Endothelial cell of umbilical vein (primary cell): ENCODE measurements around the gene PKP3. TPM values are rescaled to one million over a fixed set of nuclear protein-coding genes. Genes with fewer than 3 reads are reported as not detected.

ENCODE experiments used
- BruUV-seq: library from RNA; stranded (reverse); fragments of 400-500 nt; replicated peaks from 2 replicates; lab custom pipeline; 2021; lab: Mats Ljungman, UMichigan
- CTCF ChIA-PET: fragments of 300-600, 350-600 bp; sonication (Branson Sonifier 250); formaldehyde crosslinking; loops from one replicate; lab custom pipeline; 2021; ENCODE audit warnings: antibody characterized with exemption, inconsistent platforms; lab: Charles Lee
- POLR2A ChIA-PET: fragments of 300-600, 350-600 bp; sonication (Branson Sonifier 250); formaldehyde crosslinking; loops from one replicate; lab custom pipeline; 2021; ENCODE audit warnings: antibody characterized with exemption, inconsistent platforms; lab: Charles Lee
- DNase-seq: peaks from one replicate; pipeline ENCODE4 v3.0.0-alpha.2; 2011; ENCODE audit warnings: low read depth, low spot score
- FAIRE-seq: peaks from 2 replicates; lab custom pipeline; 2011; peaks lifted over from hg19 to GRCh38; lab: Jason Lieb, UNC
- H2AFZ ChIP-seq: 2 replicates; pipeline ENCODE4 v1.6.0; 2012; ENCODE audit warnings: low read depth, low read length, control low read depth, inconsistent platforms
- H3K27ac ChIP-seq: 2 replicates; pipeline ENCODE4 v1.5.1; 2011; ENCODE audit warnings: low read depth, mild to moderate bottlenecking, control low read depth, low read length, moderate library complexity; ENCODE audit not compliant: insufficient read depth
- H3K27me3 ChIP-seq, 2 experiments: 2 replicates each; pipeline versions ENCODE4 v1.6.0 to v1.6.1; 2011; ENCODE audit warnings: low read length in 2 of 2, mixed read lengths in 1 of 2; ENCODE audit not compliant: control insufficient read depth in 2 of 2, insufficient read depth in 2 of 2
- H3K36me3 ChIP-seq, 2 experiments: 2 replicates in 1 of 2; 3 replicates in 1 of 2; pipeline ENCODE4 v1.5.1; 2011; ENCODE audit warnings: low read length in 2 of 2, mild to moderate bottlenecking in 1 of 2, moderate library complexity in 1 of 2; ENCODE audit not compliant: control insufficient read depth in 2 of 2, insufficient read depth in 2 of 2; ENCODE audit errors: extremely low read depth in 1 of 2
- H3K4me1 ChIP-seq: 3 replicates; pipeline ENCODE4 v1.5.1; 2011; ENCODE audit warnings: mild to moderate bottlenecking, low read length; ENCODE audit not compliant: control insufficient read depth, insufficient read depth; ENCODE audit errors: extremely low read depth
- H3K4me2 ChIP-seq: 2 replicates; pipeline ENCODE4 v1.6.1; 2011; ENCODE audit warnings: low read length, control low read depth, mixed read lengths; ENCODE audit not compliant: insufficient read depth
- H3K4me3 ChIP-seq, 3 experiments: fragments of 200-600 bp in 1 of 3; sonication (generic), shearing (Covaris generic) in 1 of 3; replicated peaks in 1 of 3; 2 replicates each; pipeline ENCODE4 v1.5.1; 2011 to 2016; ENCODE audit warnings: control low read depth in 3 of 3, low read length in 3 of 3, mild to moderate bottlenecking in 2 of 3, inconsistent platforms in 1 of 3, low read depth in 1 of 3, moderate library complexity in 1 of 3; ENCODE audit not compliant: insufficient read depth in 1 of 3
- H3K79me2 ChIP-seq: 2 replicates; pipeline ENCODE4 v1.6.0; 2012; ENCODE audit warnings: low read length, inconsistent platforms; ENCODE audit not compliant: control insufficient read depth, insufficient read depth
- H3K9ac ChIP-seq: replicated peaks from 2 replicates; pipeline ENCODE3; 2011; ENCODE audit warnings: low read length, control low read depth; ENCODE audit not compliant: insufficient read depth; ENCODE audit errors: extremely low read depth
- H3K9me1 ChIP-seq: replicated peaks from 3 replicates; pipeline ENCODE4 v1.6.0; 2011; ENCODE audit warnings: mild to moderate bottlenecking, low read length; ENCODE audit not compliant: control insufficient read depth, insufficient read depth; ENCODE audit errors: extremely low read depth
- H3K9me3 ChIP-seq: replicated peaks from 2 replicates; pipeline ENCODE4 v1.5.1; 2012; ENCODE audit warnings: low read length, inconsistent platforms; ENCODE audit not compliant: control insufficient read depth, insufficient read depth
- H4K20me1 ChIP-seq: replicated peaks from 2 replicates; pipeline ENCODE3; 2011; ENCODE audit warnings: mild to moderate bottlenecking, low read length; ENCODE audit not compliant: control insufficient read depth, insufficient read depth; ENCODE audit errors: extremely low read depth
- CTCF ChIP-seq, 2 donors: IDR thresholded peaks; 1 replicate in 1 of 2; 2 replicates in 1 of 2; pipeline ENCODE4 v1.5.1; 2011; ENCODE audit warnings: low read length in 2 of 2, mild to moderate bottlenecking in 2 of 2, moderate library complexity in 2 of 2, control low read depth in 1 of 2, inconsistent platforms in 1 of 2, low read depth in 1 of 2; ENCODE audit not compliant: insufficient read depth in 1 of 2; ENCODE audit errors: extremely low read depth in 1 of 2
- EZH2 ChIP-seq: IDR thresholded peaks from 2 replicates; pipeline ENCODE4 v1.6.1; 2012; ENCODE audit warnings: borderline replicate concordance, low read depth, mild to moderate bottlenecking, moderate library complexity, low read length, inconsistent platforms; ENCODE audit not compliant: severe bottlenecking
- FOS ChIP-seq: IDR thresholded peaks from 2 replicates; pipeline ENCODE4 v1.6.1; 2011; ENCODE audit warnings: mild to moderate bottlenecking, low read length, moderate library complexity, borderline replicate concordance; ENCODE audit not compliant: insufficient read depth
- GATA2 ChIP-seq: IDR thresholded peaks from 2 replicates; pipeline ENCODE4 v1.7.0; 2011; ENCODE audit warnings: low read depth, mild to moderate bottlenecking, moderate library complexity, mixed read lengths, low read length; ENCODE audit not compliant: insufficient read length, insufficient read depth
- JUN ChIP-seq: IDR thresholded peaks from 2 replicates; pipeline ENCODE4 v1.6.1; 2011; ENCODE audit warnings: borderline replicate concordance, low read depth; ENCODE audit not compliant: insufficient read length, insufficient read depth
- MYC ChIP-seq: IDR thresholded peaks from one replicate; pipeline ENCODE4 v1.6.1; 2011; ENCODE audit warnings: mild to moderate bottlenecking, low read depth, low read length
- POLR2AphosphoS5 ChIP-seq: IDR thresholded peaks from 2 replicates; pipeline ENCODE4 v1.6.1; 2012; ENCODE audit warnings: low read depth, mild to moderate bottlenecking, control low read depth, low read length, moderate library complexity; ENCODE audit not compliant: insufficient read depth
- dilution Hi-C: fragments of 300-500 bp; cut with MboI; formaldehyde crosslinking; loops from one replicate; pipeline ENCODE4 v1.15.0; 2019; ENCODE audit warnings: low sequenced_read_pairs; ENCODE audit not compliant: extremely low pct_ligation_motif_present
- intact Hi-C: fragments of 100-400 bp; cut with micrococcal nuclease; formaldehyde crosslinking; loops from one replicate; pipeline ENCODE4 v1.10.0; 2022
- polyA plus RNA-seq, 4 experiments: library from polyadenylated mRNA; depleted of rRNA in 3 of 4; stranded (reverse) in 3 of 4; unstranded in 1 of 4; fragments of >200 nt; gene quantifications; 2 replicates each; pipeline versions ENCODE4 v1.2.1 to v1.2.3, GENCODE V29; 2011 to 2012; ENCODE audit warnings: missing spikeins in 1 of 4
- total RNA-seq: library from RNA; stranded (reverse); gene quantifications from 2 replicates; pipeline ENCODE4 v1.2.3, GENCODE V29; 2021

The PKP3 gene
- total and polyA plus RNA-seq, 2 donors (not counting 3 experiments of a cell fraction or from before 2014, with no cell fraction given), result 0.27 to 0.59 TPM

DNA sequence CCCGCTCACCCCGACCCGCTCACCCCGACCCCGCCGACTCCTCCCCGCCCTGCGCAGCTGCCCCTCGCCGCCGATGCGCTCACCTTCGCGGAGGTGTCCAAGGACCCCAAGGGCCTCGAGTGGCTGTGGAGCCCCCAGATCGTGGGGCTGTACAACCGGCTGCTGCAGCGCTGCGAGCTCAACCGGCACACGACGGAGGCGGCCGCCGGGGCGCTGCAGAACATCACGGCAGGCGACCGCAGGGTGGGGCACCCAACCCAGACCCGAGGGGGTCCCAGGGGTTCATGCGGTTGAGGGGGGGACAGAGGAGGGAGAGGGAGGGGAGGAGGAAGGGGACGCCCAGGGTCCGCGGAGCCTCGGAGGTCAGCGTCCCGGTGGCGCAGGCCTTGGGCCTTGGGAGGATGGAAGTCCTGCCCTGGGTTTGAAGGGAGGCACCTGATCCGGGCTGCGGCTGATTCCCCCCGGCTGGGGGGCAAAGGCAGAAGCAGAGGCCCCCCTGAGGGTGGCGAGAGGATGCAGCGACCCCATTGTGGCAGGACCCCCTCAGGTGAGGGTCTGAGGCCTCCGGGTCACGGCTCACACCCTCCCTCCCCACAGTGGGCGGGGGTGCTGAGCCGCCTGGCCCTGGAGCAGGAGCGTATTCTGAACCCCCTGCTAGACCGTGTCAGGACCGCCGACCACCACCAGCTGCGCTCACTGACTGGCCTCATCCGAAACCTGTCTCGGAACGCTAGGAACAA lies 9.2 kb downstream of the PKP3 start:
- Histone ChIP-seq H3K27ac (no peak overlapping the region), H3K9me3 (no peaks in the 10 kb centered on the region), H4K20me1 (no peaks in the 10 kb centered on the region), H2AFZ (no peak overlapping the region), H3K79me2 (no peaks in the 10 kb centered on the region), H3K9me1 (no peaks in the 10 kb centered on the region), H3K27me3 (peaks cover 0 to 3% of the 10 kb centered on the region in 2 experiments), H3K36me3 (no peaks in the 10 kb centered on the region), H3K4me1 (peaks cover 5% of the 10 kb centered on the region), H3K4me3 (no peak overlapping the region), H3K4me2 (no peak overlapping the region), H3K9ac (no peak overlapping the region)
- dilution Hi-C loops (no loop called here), intact Hi-C loops (no loop called here)
- ChIA-PET CTCF (interaction anchor here (5.5 kb wide), 1 partner anchor 45 kb away, joined by 57 read pairs; no protein-coding TSS in a partner anchor), POLR2A (no interaction called here)
- TF ChIP-seq FOS, result no peak
- TF ChIP-seq POLR2AphosphoS5, result no peak
- TF ChIP-seq CTCF (IDR thresholded peaks at IDR 0.05; ENCODE audit: extremely low read depth in 1 of 2, insufficient read depth in 1 of 2, low read depth in 1 of 2, low read length in 2 of 2), result no peak
- TF ChIP-seq JUN, result no peak
- no peak for TF ChIP-seq MYC
- no peak for TF ChIP-seq EZH2
- TF ChIP-seq GATA2, result no peak
- FAIRE-seq (no peak), DNase-seq (no peak)
- no TSS peak for BruUV-seq
